GM12892 (cell line): Measurements from ENCODE around the gene NUBP2.

Experiments used
- DNase-seq: peaks from one replicate; pipeline ENCODE4 v3.0.0; 2011; ENCODE audit not compliant: insufficient read length
- FAIRE-seq: peaks from 2 replicates; lab custom pipeline; 2011; peaks lifted over from hg19 to GRCh38; lab: Jason Lieb, UNC
- POLR2A ChIP-seq: IDR thresholded peaks from 2 replicates; pipeline ENCODE4 v1.6.1; 2011; ENCODE audit warnings: low read depth, low read length, control low read depth
- POLR2AphosphoS5 ChIP-seq: IDR thresholded peaks from 2 replicates; pipeline ENCODE4 v1.6.1; 2011; ENCODE audit warnings: low read depth, low read length, control low read depth
- TAF1 ChIP-seq: IDR thresholded peaks from 2 replicates; pipeline ENCODE4 v1.6.1; 2011; ENCODE audit warnings: low read depth, mild to moderate bottlenecking, control low read depth, low read length, borderline replicate concordance

The NUBP2 gene

GRCh38 chr16:1768061-1768766 lies 14.5 kb upstream of the NUBP2 start:
- DNase-seq: no peak
- TF ChIP-seq POLR2AphosphoS5 (no peak), POLR2A (no peak), TAF1 (no peak)
- no peak for FAIRE-seq

GRCh38 chr16:1768767-1769401 lies 13.9 kb upstream of the NUBP2 start:
- FAIRE-seq (no peak), DNase-seq (no peak)
- TF ChIP-seq TAF1 (no peak), POLR2A (no peak; the same call in 1 of the 2 replicates), POLR2AphosphoS5 (0 out of 2 replicates have a peak, but pooled peaks have one; percentile 23)

- DNase-seq (no peak), FAIRE-seq (no peak)
- no peak; the same call in 1 of the 2 replicates for TF ChIP-seq POLR2A
- no peak for TF ChIP-seq TAF1
- no peak; the same call in 1 of the 2 replicates for TF ChIP-seq POLR2AphosphoS5
Observed at GRCh38 chr16:1769402-1770300, 13.1 kb upstream of the NUBP2 start.

- FAIRE-seq (peak; percentile 57), DNase-seq (peak; percentile 78)
- TF ChIP-seq POLR2A (peak; percentile 57; the same call in 1 of the 2 replicates), TAF1 (no peak), POLR2AphosphoS5 (0 out of 2 replicates have a peak, but pooled peaks have one; percentile 49)
Observed at GRCh38 chr16:1770328-1771187, 12.2 kb upstream of the NUBP2 start.

- DNase-seq (peak; percentile 87), FAIRE-seq (peak; percentile 94)
- TF ChIP-seq POLR2AphosphoS5 (no peak), TAF1 (no peak), POLR2A (no peak; the same call in 1 of the 2 replicates)
Observed at GRCh38 chr16:1771188-1771863, 11.4 kb upstream of the NUBP2 start, which contains the start of gene NME3. NME3 (minus strand) TSS chr16:1771543; CDS start chr16:1771534, 9 bp downstream.

- FAIRE-seq (peak; percentile 85), DNase-seq (no peak)
- TF ChIP-seq POLR2A: no peak
Observed at GRCh38 chr16:1771864-1772361, 10.8 kb upstream of the NUBP2 start.

- TF ChIP-seq TAF1 (no peak), POLR2A (no peak), POLR2AphosphoS5 (no peak)
- no peak for DNase-seq
- FAIRE-seq: no peak
Observed at GRCh38 chr16:1772362-1772907, 10.3 kb upstream of the NUBP2 start, which contains the start of gene EME2. EME2 (plus strand) TSS chr16:1772810; CDS start chr16:1773228, 418 bp downstream.

- DNase-seq: peak; percentile 87
- TF ChIP-seq POLR2A (peak; percentile 86), TAF1 (peak; percentile 73), POLR2AphosphoS5 (peak; percentile 67; the same call in 1 of the 2 replicates)
- FAIRE-seq: peak; percentile 94
Observed at GRCh38 chr16:1772908-1773702, 9.7 kb upstream of the NUBP2 start, which contains the start of gene MRPS34. MRPS34 (minus strand) TSS chr16:1773134; CDS start chr16:1773119, 15 bp downstream.
